Natural killer cell (primary cell): ENCODE results near the gene OGFRL1. TPM values are rescaled to one million over a fixed set of nuclear protein-coding genes. Genes with fewer than 3 reads are reported as not detected.

Experiments used
- ATAC-seq, 3 donors: fragments of 150-1000 bp in 2 of 3; fragments of 200-7000 bp in 1 of 3; cut with Tn5 transposase; 1 replicate in 1 of 3; 2 replicates in 2 of 3; pipeline ENCODE4 v1.10.0; 2021; ENCODE audit warnings: mild to moderate bottlenecking in 2 of 3, moderate library complexity in 2 of 3
- DNase-seq, 2 donors: peaks; one replicate each; pipeline versions ENCODE4 v3.0.0 to v3.0.0-alpha.2; 2013 to 2021; ENCODE audit warnings: mixed read lengths in 1 of 2
- H3K27ac ChIP-seq: one replicate; pipeline ENCODE4 v1.5.1; 2013; ENCODE audit warnings: mild to moderate bottlenecking, low read length
- H3K27me3 ChIP-seq: one replicate; pipeline ENCODE4 v1.6.1; 2013; ENCODE audit warnings: low read length; ENCODE audit not compliant: control insufficient read depth, insufficient read depth
- H3K36me3 ChIP-seq: one replicate; pipeline ENCODE4 v1.6.1; 2013; ENCODE audit warnings: low read length; ENCODE audit not compliant: control insufficient read depth, insufficient read depth
- H3K4me1 ChIP-seq: one replicate; pipeline ENCODE4 v1.6.1; 2013; ENCODE audit warnings: low read length; ENCODE audit not compliant: control insufficient read depth, insufficient read depth
- H3K4me3 ChIP-seq: one replicate; pipeline ENCODE4 v1.5.1; 2013; ENCODE audit warnings: low read length
- H3K9me3 ChIP-seq: one replicate; pipeline ENCODE4 v1.6.1; 2013; ENCODE audit warnings: low read length; ENCODE audit not compliant: control insufficient read depth, insufficient read depth
- H3K27ac Mint-ChIP-seq, 2 donors: one replicate each; pipeline ENCODE4 v1.8.0; 2022; ENCODE audit warnings: mild to moderate bottlenecking in 2 of 2, mixed read lengths in 2 of 2, moderate library complexity in 1 of 2
- H3K27me3 Mint-ChIP-seq, 2 donors: one replicate each; pipeline ENCODE4 v1.8.0; 2022; ENCODE audit warnings: low read depth in 2 of 2, mixed read lengths in 2 of 2
- H3K36me3 Mint-ChIP-seq: one replicate; pipeline ENCODE4 v1.8.0; 2022; ENCODE audit warnings: mixed read lengths
- H3K4me1 Mint-ChIP-seq, 2 donors: one replicate each; pipeline ENCODE4 v1.8.0; 2022; ENCODE audit warnings: mixed read lengths in 2 of 2
- H3K4me3 Mint-ChIP-seq: one replicate; pipeline ENCODE4 v1.8.0; 2022; ENCODE audit warnings: mild to moderate bottlenecking, moderate library complexity, mixed read lengths
- H3K9me3 Mint-ChIP-seq, 2 donors: one replicate each; pipeline ENCODE4 v1.8.0; 2022; ENCODE audit warnings: mixed read lengths in 2 of 2
- WGBS: methylation state at CpG from one replicate; pipeline ENCODE4 v1.1.7; 2013; ENCODE audit warnings: missing lambda C conversion rate; ENCODE audit not compliant: insufficient coverage; 5-methylcytosine and 5-hydroxymethylcytosine counted together
- intact Hi-C: fragments of 100-400 bp; cut with micrococcal nuclease; formaldehyde crosslinking; loops from one replicate; pipeline ENCODE4 v1.14.2; 2022
- total RNA-seq, 4 donors: library from RNA; stranded (reverse); fragments of 120-200 nt in 1 of 4; gene quantifications; one replicate each; pipeline versions ENCODE4 v1.2.3 to v1.2.4, GENCODE V29; 2013 to 2022
- TF ChIP-seq, protein P1 (sequence below): fragments of 200-600 bp; IDR thresholded peaks from one replicate; pipeline ENCODE4 v1.8.0; 2022; ENCODE audit warnings: antibody characterized with exemption

Gene OGFRL1
- total RNA-seq, 3 donors from 2014 or later (not counting 1 experiment from before 2014, with no cell fraction given) = 22.9 to 30.7 (median 25.6) TPM

DNA sequence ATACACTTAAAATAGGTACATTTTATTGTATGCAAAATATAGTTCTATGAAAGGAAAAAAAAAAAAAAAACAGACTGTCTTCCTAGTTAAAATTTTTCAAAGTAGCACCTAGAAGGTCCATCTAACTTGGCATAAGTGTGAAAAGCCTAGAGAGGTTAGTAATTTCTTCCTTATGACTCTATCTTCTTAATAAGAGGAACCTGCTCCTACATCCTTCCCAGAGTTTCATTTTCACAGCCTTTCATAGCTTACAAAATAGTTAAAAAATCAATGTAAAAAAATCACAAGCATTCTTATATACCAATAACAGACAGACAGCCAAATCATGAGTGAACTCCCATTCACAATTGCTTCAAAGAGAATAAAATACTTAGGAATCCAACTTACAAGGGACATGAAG is 28.8 kb downstream of the OGFRL1 start:
- Mint-ChIP-seq H3K4me1 (no peaks in the 10 kb centered on the region), H3K27me3 (peaks cover 0 to 2% of the 10 kb centered on the region in 2 donors), H3K27ac (no peak overlapping the region), H3K4me3 (no peak overlapping the region), H3K9me3 (peaks cover 0 to 2% of the 10 kb centered on the region in 2 donors), H3K36me3 (no peaks in the 10 kb centered on the region)
- DNase-seq (no peak), ATAC-seq (no peak)
- Histone ChIP-seq H3K27ac (no peak overlapping the region), H3K4me3 (no peak overlapping the region), H3K27me3 (peaks cover 2% of the 10 kb centered on the region), H3K36me3 (no peaks in the 10 kb centered on the region), H3K9me3 (no peaks in the 10 kb centered on the region), H3K4me1 (no peaks in the 10 kb centered on the region)
- intact Hi-C loops = no loop called here
- TF ChIP-seq, protein P1, sequence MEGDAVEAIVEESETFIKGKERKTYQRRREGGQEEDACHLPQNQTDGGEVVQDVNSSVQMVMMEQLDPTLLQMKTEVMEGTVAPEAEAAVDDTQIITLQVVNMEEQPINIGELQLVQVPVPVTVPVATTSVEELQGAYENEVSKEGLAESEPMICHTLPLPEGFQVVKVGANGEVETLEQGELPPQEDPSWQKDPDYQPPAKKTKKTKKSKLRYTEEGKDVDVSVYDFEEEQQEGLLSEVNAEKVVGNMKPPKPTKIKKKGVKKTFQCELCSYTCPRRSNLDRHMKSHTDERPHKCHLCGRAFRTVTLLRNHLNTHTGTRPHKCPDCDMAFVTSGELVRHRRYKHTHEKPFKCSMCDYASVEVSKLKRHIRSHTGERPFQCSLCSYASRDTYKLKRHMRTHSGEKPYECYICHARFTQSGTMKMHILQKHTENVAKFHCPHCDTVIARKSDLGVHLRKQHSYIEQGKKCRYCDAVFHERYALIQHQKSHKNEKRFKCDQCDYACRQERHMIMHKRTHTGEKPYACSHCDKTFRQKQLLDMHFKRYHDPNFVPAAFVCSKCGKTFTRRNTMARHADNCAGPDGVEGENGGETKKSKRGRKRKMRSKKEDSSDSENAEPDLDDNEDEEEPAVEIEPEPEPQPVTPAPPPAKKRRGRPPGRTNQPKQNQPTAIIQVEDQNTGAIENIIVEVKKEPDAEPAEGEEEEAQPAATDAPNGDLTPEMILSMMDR = no peak

DNA sequence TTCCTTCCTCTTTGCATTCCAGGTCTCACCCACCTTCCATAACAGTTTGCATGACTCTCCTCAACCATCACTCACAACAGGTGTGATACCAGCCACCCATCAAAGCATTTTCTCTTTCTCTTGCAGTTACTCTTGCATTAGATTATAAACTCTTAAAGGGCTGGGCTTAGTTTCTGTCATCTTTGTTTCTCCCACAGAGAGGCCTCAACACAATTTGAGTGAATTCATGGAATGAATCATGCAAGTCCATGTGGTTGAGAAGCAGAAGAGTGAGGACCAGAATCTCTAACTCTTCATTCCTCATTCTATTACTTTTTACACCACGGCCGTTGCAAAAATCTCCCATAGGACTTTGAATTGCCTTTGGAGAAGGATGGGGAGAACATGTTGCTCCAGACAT is 31.4 kb downstream of the OGFRL1 start:
- Histone ChIP-seq H3K27ac (no peak overlapping the region), H3K36me3 (no peaks in the 10 kb centered on the region), H3K4me3 (no peak overlapping the region), H3K27me3 (peaks cover 2% of the 10 kb centered on the region), H3K9me3 (no peaks in the 10 kb centered on the region), H3K4me1 (no peaks in the 10 kb centered on the region)
- no peak overlapping the region for H3K27ac Mint-ChIP-seq
- TF ChIP-seq, protein P1 = no peak
- DNase-seq (no peak), ATAC-seq (no peak)
- intact Hi-C loops = no loop called here
- peaks cover 0 to 2% of the 10 kb centered on the region in 2 donors for H3K9me3 Mint-ChIP-seq
- H3K36me3 Mint-ChIP-seq = no peaks in the 10 kb centered on the region
- H3K27me3 Mint-ChIP-seq = peaks cover 0 to 8% of the 10 kb centered on the region in 2 donors
- H3K4me3 Mint-ChIP-seq = no peak overlapping the region
- no peaks in the 10 kb centered on the region for H3K4me1 Mint-ChIP-seq
- 100% methylated on average over 1 of the region's 2 CpGs for WGBS

DNA sequence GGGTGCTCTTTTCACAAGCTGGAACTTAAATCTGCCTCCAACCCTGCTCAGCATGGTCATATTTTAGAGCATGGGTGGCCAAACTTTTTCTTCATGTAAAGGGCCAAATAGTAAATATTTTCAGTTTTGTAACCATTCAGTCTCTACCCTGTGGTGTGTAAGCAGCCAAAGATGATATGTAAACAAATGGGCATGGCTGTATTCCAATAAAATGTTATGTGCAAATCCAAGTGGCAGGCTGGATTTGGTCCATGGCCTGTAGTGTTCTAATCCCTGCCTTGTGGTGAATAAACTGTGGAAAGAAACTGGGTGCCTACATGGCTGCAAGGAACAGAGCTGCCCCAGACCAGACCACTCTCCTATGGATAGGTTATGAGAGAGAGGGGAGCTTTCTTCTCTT is 32.7 kb downstream of the OGFRL1 start:
- Histone ChIP-seq H3K27ac (no peak overlapping the region), H3K4me1 (no peaks in the 10 kb centered on the region), H3K9me3 (no peaks in the 10 kb centered on the region), H3K4me3 (no peak overlapping the region), H3K36me3 (no peaks in the 10 kb centered on the region), H3K27me3 (peaks cover 2% of the 10 kb centered on the region)
- Mint-ChIP-seq H3K4me3 (no peak overlapping the region), H3K9me3 (peaks cover 0 to 2% of the 10 kb centered on the region in 2 donors), H3K36me3 (no peaks in the 10 kb centered on the region), H3K27me3 (peaks cover 0 to 8% of the 10 kb centered on the region in 2 donors), H3K4me1 (no peaks in the 10 kb centered on the region), H3K27ac (no peak overlapping the region)
- intact Hi-C loops = no loop called here
- no peak for DNase-seq
- TF ChIP-seq, protein P1 = no peak
- ATAC-seq = no peak

DNA sequence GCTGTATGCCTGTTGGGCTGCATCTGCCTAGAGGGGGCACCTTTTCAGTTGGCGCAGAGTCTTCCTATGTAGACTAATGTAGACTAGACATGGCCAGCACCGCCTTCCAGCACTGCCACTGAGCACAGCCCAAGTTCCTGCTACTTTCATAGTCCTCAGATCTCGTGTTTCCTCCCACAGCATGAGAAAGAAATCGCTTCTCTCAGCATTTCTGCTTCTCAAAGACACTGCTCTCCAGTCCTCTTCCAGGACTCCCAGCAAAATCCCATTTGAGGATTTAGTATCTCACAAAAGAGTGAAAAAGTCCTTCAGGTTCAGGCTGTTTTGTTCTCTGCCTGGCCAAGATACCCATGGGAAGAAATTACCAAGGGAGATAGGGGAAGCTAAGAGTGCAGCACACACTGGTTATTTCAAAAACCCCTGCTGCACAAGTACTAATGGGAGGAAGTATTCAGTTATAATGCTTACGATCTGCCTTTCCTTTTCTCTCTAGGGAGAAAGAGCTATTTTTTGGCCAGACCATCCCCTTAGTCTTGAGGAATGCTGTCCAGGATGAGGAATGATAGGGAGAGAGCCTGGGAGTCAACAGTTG is 35.7 kb downstream of the OGFRL1 start:
- no peak for DNase-seq
- no peaks in the 10 kb centered on the region for H3K4me1 ChIP-seq
- no peaks in the 10 kb centered on the region for H3K27me3 ChIP-seq
- no peak overlapping the region for H3K27ac ChIP-seq
- no peaks in the 10 kb centered on the region for H3K36me3 Mint-ChIP-seq
- H3K4me1 Mint-ChIP-seq = no peaks in the 10 kb centered on the region
- peaks cover 0 to 2% of the 10 kb centered on the region in 2 donors for H3K9me3 Mint-ChIP-seq
- no peaks in the 10 kb centered on the region for H3K9me3 ChIP-seq
- no peak overlapping the region for H3K27ac Mint-ChIP-seq
- no peak overlapping the region for H3K4me3 Mint-ChIP-seq
- TF ChIP-seq, protein P1 = no peak
- intact Hi-C loops = no loop called here
- H3K36me3 ChIP-seq = no peaks in the 10 kb centered on the region
- no peak overlapping the region for H3K4me3 ChIP-seq
- whole genome bisulfite sequencing = 54% methylated on average over 5 of the region's 5 CpGs
- no peak for ATAC-seq
- H3K27me3 Mint-ChIP-seq = peaks cover 0 to 14% of the 10 kb centered on the region in 2 donors
